ENCODE results near the gene TSPAN11.
A peak's percentile ranks its signal among the peaks of the same experiment; 100 is the strongest.

Gene TSPAN11

GRCh38 chr12:31005944-31006361 lies 79.4 kb downstream of the TSPAN11 start:
- no peak for TF ChIP-seq CTCF (IDR thresholded peaks at IDR 0.05; ENCODE audit: low read depth, low read length, missing control alignments)
- no peak overlapping the region for H3K4me3 ChIP-seq (replicated peaks; ENCODE audit: low read depth, low read length)
- DNase-seq (ENCODE audit: extremely low read depth, low read depth), result peak; percentile 25

GRCh38 chr12:31006416-31007152 lies 80.0 kb downstream of the TSPAN11 start:
- no peak for DNase-seq (ENCODE audit: extremely low read depth, low read depth)
- no peak overlapping the region for H3K4me3 ChIP-seq (replicated peaks; ENCODE audit: low read depth, low read length)
- TF ChIP-seq CTCF (IDR thresholded peaks at IDR 0.05; ENCODE audit: low read depth, low read length, missing control alignments), result no peak

GRCh38 chr12:31007153-31007495 lies 80.6 kb downstream of the TSPAN11 start:
- TF ChIP-seq CTCF (IDR thresholded peaks at IDR 0.05; ENCODE audit: low read depth, low read length, missing control alignments), result no peak
- DNase-seq (ENCODE audit: extremely low read depth, low read depth), result no peak
- no peak overlapping the region for H3K4me3 ChIP-seq (replicated peaks; ENCODE audit: low read depth, low read length)

- no peak overlapping the region for H3K4me3 ChIP-seq (replicated peaks; ENCODE audit: low read depth, low read length)
- TF ChIP-seq CTCF (IDR thresholded peaks at IDR 0.05; ENCODE audit: low read depth, low read length, missing control alignments), result no peak
- DNase-seq (ENCODE audit: extremely low read depth, low read depth), result no peak
These were observed 81.2 kb downstream of the TSPAN11 start for GRCh38 chr12:31007636-31008175.

- DNase-seq (ENCODE audit: extremely low read depth, low read depth), result no peak
- no peak overlapping the region for H3K4me3 ChIP-seq (replicated peaks; ENCODE audit: low read depth, low read length)
- TF ChIP-seq CTCF (IDR thresholded peaks at IDR 0.05; ENCODE audit: low read depth, low read length, missing control alignments), result no peak
These were observed 81.8 kb downstream of the TSPAN11 start for GRCh38 chr12:31008241-31008761.

- no peak overlapping the region for H3K4me3 ChIP-seq (replicated peaks; ENCODE audit: low read depth, low read length)
- DNase-seq (ENCODE audit: extremely low read depth, low read depth), result no peak
- no peak for TF ChIP-seq CTCF (IDR thresholded peaks at IDR 0.05; ENCODE audit: low read depth, low read length, missing control alignments)
These were observed 82.7 kb downstream of the TSPAN11 start for GRCh38 chr12:31008961-31009840.

Data from HFF-Myc (cell line).